ENCODE measurements around the gene MTHFD2L. TPM values are rescaled to one million over a fixed set of nuclear protein-coding genes. Genes with fewer than 3 reads are reported as not detected.
A peak's percentile ranks its signal among the peaks of the same experiment; 100 is the strongest.
"Not testable (repeated sequence)": the region's sequence is repeated elsewhere in the genome, so short reads cannot be mapped to it uniquely, and the experiment has no call there.

MTHFD2L gene
- total and polyA plus RNA-seq, 4 donors: 27.2 to 48.1 (median 38.3) TPM

- H3K4me3 ChIP-seq (ENCODE audit: low read depth, low read length): no peak overlapping the region
- H3K27me3 ChIP-seq (ENCODE audit: control insufficient read depth, insufficient read depth, low read length): no peaks in the 10 kb centered on the region
- no peak overlapping the region for H3K27ac ChIP-seq (ENCODE audit: low read depth, low read length)
- H3K36me3 ChIP-seq (ENCODE audit: control insufficient read depth, insufficient read depth, low read length): no peaks in the 10 kb centered on the region
- WGBS (ENCODE audit: insufficient coverage): no CpG with 5 or more reads among the region's 1 CpG
- no peak for DNase-seq (ENCODE audit: low read depth in 4 of 6, low spot score in 6 of 6)
- H3K4me1 ChIP-seq (ENCODE audit: control insufficient read depth, insufficient read depth, low read length): peaks cover 6% of the 10 kb centered on the region
- no peaks in the 10 kb centered on the region for H3K9me3 ChIP-seq (ENCODE audit: control insufficient read depth, insufficient read depth, low read length)
Measured at GRCh38 chr4:74114234-74114633, 43.7 kb upstream of the MTHFD2L start.

- Histone ChIP-seq H3K36me3 (ENCODE audit: control insufficient read depth, insufficient read depth, low read length) (no peaks in the 10 kb centered on the region), H3K4me1 (ENCODE audit: control insufficient read depth, insufficient read depth, low read length) (peaks cover 5% of the 10 kb centered on the region), H3K4me3 (ENCODE audit: low read depth, low read length) (no peak overlapping the region), H3K27ac (ENCODE audit: low read depth, low read length) (peak overlapping the region; percentile 65), H3K9me3 (ENCODE audit: control insufficient read depth, insufficient read depth, low read length) (no peaks in the 10 kb centered on the region), H3K27me3 (ENCODE audit: control insufficient read depth, insufficient read depth, low read length) (no peaks in the 10 kb centered on the region)
- peak; percentile 72 to 95 (median 84) for DNase-seq (ENCODE audit: low read depth in 4 of 6, low spot score in 6 of 6)
- WGBS (ENCODE audit: insufficient coverage): 16% methylated on average over 2 of the region's 3 CpGs
Measured at GRCh38 chr4:74117024-74117534, 40.8 kb upstream of the MTHFD2L start.

- Histone ChIP-seq H3K4me1 (ENCODE audit: control insufficient read depth, insufficient read depth, low read length) (no peaks in the 10 kb centered on the region), H3K27me3 (ENCODE audit: control insufficient read depth, insufficient read depth, low read length) (no peaks in the 10 kb centered on the region), H3K9me3 (ENCODE audit: control insufficient read depth, insufficient read depth, low read length) (no peaks in the 10 kb centered on the region), H3K27ac (ENCODE audit: low read depth, low read length) (peak overlapping the region; percentile 65), H3K4me3 (ENCODE audit: low read depth, low read length) (no peak overlapping the region), H3K36me3 (ENCODE audit: control insufficient read depth, insufficient read depth, low read length) (no peaks in the 10 kb centered on the region)
- DNase-seq (ENCODE audit: low read depth in 4 of 6, low spot score in 6 of 6): no peak
- WGBS (ENCODE audit: insufficient coverage): 93% methylated on average over 4 of the region's 6 CpGs
Measured at GRCh38 chr4:74118600-74119338, 39.1 kb upstream of the MTHFD2L start.

GRCh38 chr4:74120086-74120485, 37.8 kb upstream of the MTHFD2L start:
- Histone ChIP-seq H3K27me3 (ENCODE audit: control insufficient read depth, insufficient read depth, low read length) (no peaks in the 10 kb centered on the region), H3K4me1 (ENCODE audit: control insufficient read depth, insufficient read depth, low read length) (no peaks in the 10 kb centered on the region), H3K36me3 (ENCODE audit: control insufficient read depth, insufficient read depth, low read length) (no peaks in the 10 kb centered on the region), H3K27ac (ENCODE audit: low read depth, low read length) (no peak overlapping the region), H3K9me3 (ENCODE audit: control insufficient read depth, insufficient read depth, low read length) (no peaks in the 10 kb centered on the region), H3K4me3 (ENCODE audit: low read depth, low read length) (no peak overlapping the region)
- no peak for DNase-seq (ENCODE audit: low read depth in 4 of 6, low spot score in 6 of 6)
- WGBS (ENCODE audit: insufficient coverage): 86% methylated on average over 1 of the region's 1 CpG

GRCh38 chr4:74121643-74122579, 36.0 kb upstream of the MTHFD2L start:
- no peaks in the 10 kb centered on the region for H3K36me3 ChIP-seq (ENCODE audit: control insufficient read depth, insufficient read depth, low read length)
- DNase-seq (ENCODE audit: low read depth in 4 of 6, low spot score in 6 of 6): no peak
- H3K4me3 ChIP-seq (ENCODE audit: low read depth, low read length): no peak overlapping the region
- H3K27me3 ChIP-seq (ENCODE audit: control insufficient read depth, insufficient read depth, low read length): no peaks in the 10 kb centered on the region
- H3K9me3 ChIP-seq (ENCODE audit: control insufficient read depth, insufficient read depth, low read length): no peaks in the 10 kb centered on the region
- no peaks in the 10 kb centered on the region for H3K4me1 ChIP-seq (ENCODE audit: control insufficient read depth, insufficient read depth, low read length)
- no peak overlapping the region for H3K27ac ChIP-seq (ENCODE audit: low read depth, low read length)
- WGBS (ENCODE audit: insufficient coverage): no CpG with 5 or more reads among the region's 2 CpGs

GRCh38 chr4:74123065-74123728, 34.7 kb upstream of the MTHFD2L start:
- Histone ChIP-seq H3K9me3 (ENCODE audit: control insufficient read depth, insufficient read depth, low read length) (no peaks in the 10 kb centered on the region), H3K27ac (ENCODE audit: low read depth, low read length) (no peak overlapping the region), H3K36me3 (ENCODE audit: control insufficient read depth, insufficient read depth, low read length) (no peaks in the 10 kb centered on the region), H3K4me1 (ENCODE audit: control insufficient read depth, insufficient read depth, low read length) (no peaks in the 10 kb centered on the region), H3K27me3 (ENCODE audit: control insufficient read depth, insufficient read depth, low read length) (no peaks in the 10 kb centered on the region), H3K4me3 (ENCODE audit: low read depth, low read length) (no peak overlapping the region)
- DNase-seq (ENCODE audit: low read depth in 4 of 6, low spot score in 6 of 6): peak in 2 of 6 donors; percentile 33 to 54
- WGBS (ENCODE audit: insufficient coverage): no CpG with 5 or more reads among the region's 1 CpG

GRCh38 chr4:74125029-74125428, 32.9 kb upstream of the MTHFD2L start:
- H3K27ac ChIP-seq (ENCODE audit: low read depth, low read length): no peak overlapping the region
- 100% methylated on average over 1 of the region's 1 CpG for WGBS (ENCODE audit: insufficient coverage)
- no peaks in the 10 kb centered on the region for H3K36me3 ChIP-seq (ENCODE audit: control insufficient read depth, insufficient read depth, low read length)
- H3K4me3 ChIP-seq (ENCODE audit: low read depth, low read length): no peak overlapping the region
- H3K9me3 ChIP-seq (ENCODE audit: control insufficient read depth, insufficient read depth, low read length): no peaks in the 10 kb centered on the region
- H3K4me1 ChIP-seq (ENCODE audit: control insufficient read depth, insufficient read depth, low read length): no peaks in the 10 kb centered on the region
- no peak for DNase-seq (ENCODE audit: low read depth in 4 of 6, low spot score in 6 of 6)
- H3K27me3 ChIP-seq (ENCODE audit: control insufficient read depth, insufficient read depth, low read length): no peaks in the 10 kb centered on the region

- Histone ChIP-seq H3K36me3 (ENCODE audit: control insufficient read depth, insufficient read depth, low read length) (no peaks in the 10 kb centered on the region), H3K27ac (ENCODE audit: low read depth, low read length) (no peak overlapping the region), H3K27me3 (ENCODE audit: control insufficient read depth, insufficient read depth, low read length) (no peaks in the 10 kb centered on the region), H3K9me3 (ENCODE audit: control insufficient read depth, insufficient read depth, low read length) (no peaks in the 10 kb centered on the region), H3K4me1 (ENCODE audit: control insufficient read depth, insufficient read depth, low read length) (no peaks in the 10 kb centered on the region), H3K4me3 (ENCODE audit: low read depth, low read length) (no peak overlapping the region)
- WGBS (ENCODE audit: insufficient coverage): no CpG with 5 or more reads among the region's 4 CpGs
- DNase-seq (ENCODE audit: low read depth in 4 of 6, low spot score in 6 of 6): no peak
Measured at GRCh38 chr4:74127745-74128144, 30.2 kb upstream of the MTHFD2L start.

GRCh38 chr4:74130843-74131242, 27.1 kb upstream of the MTHFD2L start:
- H3K27ac ChIP-seq (ENCODE audit: low read depth, low read length); H3K9me3 ChIP-seq (ENCODE audit: control insufficient read depth, insufficient read depth, low read length); H3K36me3 ChIP-seq (ENCODE audit: control insufficient read depth, insufficient read depth, low read length); H3K4me1 ChIP-seq (ENCODE audit: control insufficient read depth, insufficient read depth, low read length); H3K4me3 ChIP-seq (ENCODE audit: low read depth, low read length); DNase-seq (ENCODE audit: low read depth in 4 of 6, low spot score in 6 of 6); H3K27me3 ChIP-seq (ENCODE audit: control insufficient read depth, insufficient read depth, low read length): not testable (repeated sequence)
- WGBS (ENCODE audit: insufficient coverage): 100% methylated on average over 1 of the region's 2 CpGs

Data from spinal cord (tissue), 10 donors.